Measurements from ENCODE around the gene CRY2.

DNA sequence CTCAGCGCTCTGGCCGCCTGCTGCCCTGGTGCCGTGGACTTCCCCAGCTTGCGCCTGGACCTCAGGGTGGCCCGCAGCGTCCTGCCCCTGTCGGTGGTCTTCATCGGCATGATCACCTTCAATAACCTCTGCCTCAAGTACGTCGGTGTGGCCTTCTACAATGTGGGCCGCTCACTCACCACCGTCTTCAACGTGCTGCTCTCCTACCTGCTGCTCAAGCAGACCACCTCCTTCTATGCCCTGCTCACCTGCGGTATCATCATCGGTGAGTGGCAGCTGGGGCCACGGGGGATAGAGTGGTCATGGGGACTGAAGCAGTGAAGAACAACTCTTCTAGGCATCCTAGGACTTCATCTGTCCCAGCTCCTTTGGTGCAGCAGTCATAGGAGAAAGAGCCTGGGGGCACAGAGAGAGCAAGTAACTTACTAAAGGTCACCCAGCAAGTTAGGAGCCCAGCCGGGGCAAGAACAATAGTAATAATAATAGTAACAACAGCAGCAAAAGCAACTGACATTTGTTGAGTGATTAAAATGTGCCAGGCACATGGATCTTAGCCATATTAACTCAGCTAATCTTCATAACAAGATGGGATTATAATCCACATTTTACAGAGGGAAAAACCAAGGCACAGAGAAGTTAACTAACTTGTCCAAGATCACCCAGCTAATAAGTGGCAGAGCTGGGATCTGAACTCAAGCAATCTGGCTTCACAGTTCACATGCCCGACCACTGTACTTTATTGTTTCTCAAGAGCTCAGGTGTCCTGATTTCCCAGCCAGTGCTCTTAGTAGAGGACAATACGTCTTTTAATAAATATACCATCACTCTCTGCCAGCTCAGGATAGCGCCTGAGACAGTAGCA is 41.0 kb upstream of the CRY2 start:
- TF ChIP-seq, protein P1, sequence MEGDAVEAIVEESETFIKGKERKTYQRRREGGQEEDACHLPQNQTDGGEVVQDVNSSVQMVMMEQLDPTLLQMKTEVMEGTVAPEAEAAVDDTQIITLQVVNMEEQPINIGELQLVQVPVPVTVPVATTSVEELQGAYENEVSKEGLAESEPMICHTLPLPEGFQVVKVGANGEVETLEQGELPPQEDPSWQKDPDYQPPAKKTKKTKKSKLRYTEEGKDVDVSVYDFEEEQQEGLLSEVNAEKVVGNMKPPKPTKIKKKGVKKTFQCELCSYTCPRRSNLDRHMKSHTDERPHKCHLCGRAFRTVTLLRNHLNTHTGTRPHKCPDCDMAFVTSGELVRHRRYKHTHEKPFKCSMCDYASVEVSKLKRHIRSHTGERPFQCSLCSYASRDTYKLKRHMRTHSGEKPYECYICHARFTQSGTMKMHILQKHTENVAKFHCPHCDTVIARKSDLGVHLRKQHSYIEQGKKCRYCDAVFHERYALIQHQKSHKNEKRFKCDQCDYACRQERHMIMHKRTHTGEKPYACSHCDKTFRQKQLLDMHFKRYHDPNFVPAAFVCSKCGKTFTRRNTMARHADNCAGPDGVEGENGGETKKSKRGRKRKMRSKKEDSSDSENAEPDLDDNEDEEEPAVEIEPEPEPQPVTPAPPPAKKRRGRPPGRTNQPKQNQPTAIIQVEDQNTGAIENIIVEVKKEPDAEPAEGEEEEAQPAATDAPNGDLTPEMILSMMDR (IDR thresholded peaks at IDR 0.05): no peak
- TF ChIP-seq POLR2AphosphoS5 (IDR thresholded peaks at IDR 0.05): no peak
